Superior temporal gyrus (tissue), 1 donor: Measurements from ENCODE around the gene KLRC1.
"Not testable (repeated sequence)": the region's sequence is repeated elsewhere in the genome, so short reads cannot be mapped to it uniquely, and the experiment has no call there.

Experiments
- DNase-seq: peaks from one replicate; pipeline ENCODE4 v3.0.0-alpha.2; 2016; ENCODE audit errors: extremely low spot score

Gene KLRC1

GRCh38 chr12:10453156-10453555, at the start of gene KLRC1:
TSS of gene KLRC1 (minus strand) at chr12:10453377. CDS start at chr12:10451156, 2,221 bp downstream.
- DNase-seq, result no peak

GRCh38 chr12:10501030-10501429, 47.9 kb upstream of the KLRC1 start:
- DNase-seq, result peak; percentile 60

- no peak for DNase-seq
Measured at GRCh38 chr12:10498042-10498441, 44.9 kb upstream of the KLRC1 start.

GRCh38 chr12:10497602-10498001, 44.4 kb upstream of the KLRC1 start:
- no peak for DNase-seq

- no peak for DNase-seq
Measured at GRCh38 chr12:10491766-10492165, 38.6 kb upstream of the KLRC1 start.

GRCh38 chr12:10487328-10487727, 34.2 kb upstream of the KLRC1 start:
- not testable (repeated sequence) for DNase-seq

- not testable (repeated sequence) for DNase-seq
Measured at GRCh38 chr12:10481901-10482300, 28.7 kb upstream of the KLRC1 start.

- DNase-seq, result not testable (repeated sequence)
Measured at GRCh38 chr12:10472808-10473207, 19.6 kb upstream of the KLRC1 start.

GRCh38 chr12:10469701-10470100, 16.5 kb upstream of the KLRC1 start:
- DNase-seq, result no peak

- DNase-seq, result no peak
Measured at GRCh38 chr12:10466311-10466710, 13.1 kb upstream of the KLRC1 start.

- no peak for DNase-seq
Measured at GRCh38 chr12:10457760-10458159, 4.6 kb upstream of the KLRC1 start.

GRCh38 chr12:10456856-10457255, 3.7 kb upstream of the KLRC1 start:
- no peak for DNase-seq

GRCh38 chr12:10455766-10456165, 2.6 kb upstream of the KLRC1 start:
- no peak for DNase-seq

GRCh38 chr12:10454531-10454930, 1.4 kb upstream of the KLRC1 start:
- no peak for DNase-seq

GRCh38 chr12:10448236-10448635, 4.9 kb downstream of the KLRC1 start:
- DNase-seq, result no peak

GRCh38 chr12:10446052-10446451, 7.1 kb downstream of the KLRC1 start:
- DNase-seq, result not testable (repeated sequence)

- DNase-seq, result not testable (repeated sequence)
Measured at GRCh38 chr12:10441144-10441543, 12.0 kb downstream of the KLRC1 start.

- not testable (repeated sequence) for DNase-seq
Measured at GRCh38 chr12:10439608-10440274, 13.4 kb downstream of the KLRC1 start.

- DNase-seq, result not testable (repeated sequence)
Measured at GRCh38 chr12:10437601-10438000, 15.6 kb downstream of the KLRC1 start.

GRCh38 chr12:10435816-10436215, 17.4 kb downstream of the KLRC1 start, which contains the start of gene KLRC2:
TSS of gene KLRC2 (minus strand) at chr12:10436010. CDS start at chr12:10435986, 24 bp downstream.
- DNase-seq, result peak; percentile 32

- not testable (repeated sequence) for DNase-seq
Measured at GRCh38 chr12:10430623-10431022, 22.6 kb downstream of the KLRC1 start.

- peak; percentile 44 for DNase-seq
Measured at GRCh38 chr12:10425938-10426337, 27.2 kb downstream of the KLRC1 start.

- DNase-seq, result not testable (repeated sequence)
Measured at GRCh38 chr12:10424260-10424899, 28.8 kb downstream of the KLRC1 start.
